ENCODE data around the gene ADD1.

DNA sequence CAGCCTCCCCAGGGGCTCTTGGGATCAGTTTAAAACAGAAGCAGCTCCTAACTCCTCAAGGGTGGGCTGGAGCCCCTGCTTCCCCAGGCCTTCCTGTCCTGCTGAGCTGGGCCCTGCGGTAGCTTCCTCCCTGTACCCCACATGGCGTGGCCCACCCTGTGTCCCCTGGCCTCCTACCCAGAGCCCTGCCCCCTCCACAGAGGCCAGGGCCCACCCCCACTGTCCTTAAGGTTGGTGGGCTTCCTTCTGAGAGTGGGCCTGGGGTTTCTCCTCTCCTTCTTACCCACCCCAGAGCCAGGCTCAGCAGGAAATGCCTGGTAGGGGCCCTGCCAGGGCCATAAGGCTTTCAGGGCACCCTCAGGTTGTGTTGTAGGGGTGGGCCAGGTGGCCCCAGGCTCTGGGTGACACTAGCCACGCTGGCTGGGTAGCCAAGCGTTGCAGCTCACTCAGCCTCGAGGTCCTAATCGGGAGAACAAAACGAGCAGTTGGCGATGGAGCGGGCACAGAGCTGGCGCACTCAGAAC is 39.1 kb upstream of the ADD1 start:
- TF ChIP-seq, protein P1, sequence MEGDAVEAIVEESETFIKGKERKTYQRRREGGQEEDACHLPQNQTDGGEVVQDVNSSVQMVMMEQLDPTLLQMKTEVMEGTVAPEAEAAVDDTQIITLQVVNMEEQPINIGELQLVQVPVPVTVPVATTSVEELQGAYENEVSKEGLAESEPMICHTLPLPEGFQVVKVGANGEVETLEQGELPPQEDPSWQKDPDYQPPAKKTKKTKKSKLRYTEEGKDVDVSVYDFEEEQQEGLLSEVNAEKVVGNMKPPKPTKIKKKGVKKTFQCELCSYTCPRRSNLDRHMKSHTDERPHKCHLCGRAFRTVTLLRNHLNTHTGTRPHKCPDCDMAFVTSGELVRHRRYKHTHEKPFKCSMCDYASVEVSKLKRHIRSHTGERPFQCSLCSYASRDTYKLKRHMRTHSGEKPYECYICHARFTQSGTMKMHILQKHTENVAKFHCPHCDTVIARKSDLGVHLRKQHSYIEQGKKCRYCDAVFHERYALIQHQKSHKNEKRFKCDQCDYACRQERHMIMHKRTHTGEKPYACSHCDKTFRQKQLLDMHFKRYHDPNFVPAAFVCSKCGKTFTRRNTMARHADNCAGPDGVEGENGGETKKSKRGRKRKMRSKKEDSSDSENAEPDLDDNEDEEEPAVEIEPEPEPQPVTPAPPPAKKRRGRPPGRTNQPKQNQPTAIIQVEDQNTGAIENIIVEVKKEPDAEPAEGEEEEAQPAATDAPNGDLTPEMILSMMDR (conservative IDR thresholded peaks at IDR 0.05 in 1 of 2, IDR thresholded peaks at IDR 0.05 in 1 of 2; ENCODE audit: extremely low read depth in 1 of 2, insufficient read depth in 1 of 2, low read depth in 1 of 2, low read length in 2 of 2), result no peak
- no peak for TF ChIP-seq EZH2 (IDR thresholded peaks at IDR 0.05; ENCODE audit: borderline replicate concordance, low read length)

Measured in mammary epithelial cell (primary cell).